ENCODE measurements around the gene GPC6. TPM values are rescaled to one million over a fixed set of nuclear protein-coding genes. Genes with fewer than 3 reads are reported as not detected.
A peak's percentile ranks its signal among the peaks of the same experiment; 100 is the strongest.

The GPC6 gene
- total and polyA plus RNA-seq, 2 experiments from 2014 or later = 14.4 to 20.8 TPM

DNA sequence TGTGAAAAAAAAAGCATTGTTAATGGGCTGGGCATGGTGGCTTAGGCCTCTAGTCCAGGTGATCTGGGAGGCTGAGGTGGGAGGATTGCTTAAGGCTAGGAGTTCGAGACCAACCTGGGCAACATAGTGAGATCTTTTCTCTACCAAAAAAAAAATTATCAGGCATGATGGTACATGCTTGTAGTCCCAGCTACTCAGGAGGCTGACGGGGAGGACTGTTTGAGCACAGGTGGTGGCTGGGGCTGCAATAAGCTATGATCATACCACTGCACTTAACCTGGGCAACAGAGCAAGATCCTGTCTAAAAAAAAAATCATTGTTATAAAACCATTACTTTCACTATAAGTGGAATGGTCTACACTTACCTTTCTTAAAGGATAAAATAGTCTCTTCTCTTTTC, 30.4 kb downstream of the GPC6 start:
- H3F3A ChIP-seq (ENCODE audit: insufficient read depth) = peaks cover 25% of the 10 kb centered on the region
- no peak overlapping the region for H3K27ac ChIP-seq
- no peak overlapping the region for H3K4me3 ChIP-seq
- no peaks in the 10 kb centered on the region for H3K79me2 ChIP-seq (ENCODE audit: insufficient read depth)
- H3K9me3 ChIP-seq (ENCODE audit: low read depth) = no peaks in the 10 kb centered on the region
- H3K9ac ChIP-seq = no peak overlapping the region
- 83 to 91% methylated on average over 2 of the region's 2 CpGs for WGBS, 2 experiments (ENCODE audit: low coverage in 1 of 2, low lambda C conversion rate in 2 of 2, missing lambda C conversion rate in 2 of 2)
- peaks cover 23% of the 10 kb centered on the region for H3K4me1 ChIP-seq (ENCODE audit: insufficient read depth)
- no peaks in the 10 kb centered on the region for H3K36me3 ChIP-seq (ENCODE audit: low read depth)
- H2AFZ ChIP-seq = no peak overlapping the region
- no peaks in the 10 kb centered on the region for H4K20me1 ChIP-seq (ENCODE audit: insufficient read depth)
- no peaks in the 10 kb centered on the region for H3K9me2 ChIP-seq (ENCODE audit: insufficient read depth)
- H3K4me2 ChIP-seq (ENCODE audit: unreplicated experiment) = no peak overlapping the region
- TF ChIP-seq EZH2phosphoT487 (IDR thresholded peaks at IDR 0.05; ENCODE audit: insufficient read depth, low read depth) = no peak
- TF ChIP-seq EZH2 (IDR thresholded peaks at IDR 0.05; ENCODE audit: insufficient read depth, poor library complexity, severe bottlenecking) = no peak
- H3K27me3 ChIP-seq (replicated peaks; ENCODE audit: insufficient read depth) = no peaks in the 10 kb centered on the region
- DNase-seq = no peak
- in situ Hi-C loops (cut with MboI) = no loop called here

DNA sequence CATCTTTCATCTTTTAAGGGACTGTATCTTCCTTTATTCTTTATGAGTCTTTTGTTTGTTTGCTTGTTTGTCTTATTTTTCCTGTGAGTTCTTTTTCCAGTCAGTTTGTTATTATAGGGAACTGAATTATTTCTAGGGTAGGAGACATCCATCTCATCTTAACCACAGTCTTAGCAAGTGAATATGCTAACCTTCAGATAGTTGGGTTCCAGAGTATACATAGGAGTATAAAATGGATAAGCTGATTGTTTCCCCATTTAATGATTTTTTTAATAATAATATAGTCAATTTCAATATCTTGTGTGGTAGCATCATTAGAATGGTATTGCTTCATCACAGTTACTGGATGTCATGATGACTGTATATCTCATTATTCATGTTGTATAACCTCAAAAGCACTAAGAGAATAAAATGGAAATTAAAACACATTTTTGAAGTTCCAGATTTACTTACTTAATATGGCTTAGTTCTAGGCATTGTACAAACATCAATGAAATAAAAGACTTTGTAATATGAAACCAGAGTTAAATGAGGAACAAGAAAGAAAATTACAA, 33.0 kb downstream of the GPC6 start:
- Histone ChIP-seq H2AFZ (no peak overlapping the region), H3K27me3 (replicated peaks; ENCODE audit: insufficient read depth) (no peaks in the 10 kb centered on the region), H4K20me1 (ENCODE audit: insufficient read depth) (no peaks in the 10 kb centered on the region), H3K4me2 (ENCODE audit: unreplicated experiment) (no peak overlapping the region), H3K27ac (no peak overlapping the region), H3K79me2 (ENCODE audit: insufficient read depth) (no peaks in the 10 kb centered on the region), H3F3A (ENCODE audit: insufficient read depth) (peaks cover 40% of the 10 kb centered on the region), H3K9me2 (ENCODE audit: insufficient read depth) (no peaks in the 10 kb centered on the region), H3K4me1 (ENCODE audit: insufficient read depth) (peaks cover 36% of the 10 kb centered on the region), H3K4me3 (no peak overlapping the region), H3K36me3 (ENCODE audit: low read depth) (no peaks in the 10 kb centered on the region), H3K9me3 (ENCODE audit: low read depth) (no peaks in the 10 kb centered on the region), H3K9ac (no peak overlapping the region)
- DNase-seq = peak; percentile 38
- in situ Hi-C loops (cut with MboI) = no loop called here
- TF ChIP-seq EZH2 (IDR thresholded peaks at IDR 0.05; ENCODE audit: insufficient read depth, poor library complexity, severe bottlenecking) (no peak), EZH2phosphoT487 (IDR thresholded peaks at IDR 0.05; ENCODE audit: insufficient read depth, low read depth) (no peak)

DNA sequence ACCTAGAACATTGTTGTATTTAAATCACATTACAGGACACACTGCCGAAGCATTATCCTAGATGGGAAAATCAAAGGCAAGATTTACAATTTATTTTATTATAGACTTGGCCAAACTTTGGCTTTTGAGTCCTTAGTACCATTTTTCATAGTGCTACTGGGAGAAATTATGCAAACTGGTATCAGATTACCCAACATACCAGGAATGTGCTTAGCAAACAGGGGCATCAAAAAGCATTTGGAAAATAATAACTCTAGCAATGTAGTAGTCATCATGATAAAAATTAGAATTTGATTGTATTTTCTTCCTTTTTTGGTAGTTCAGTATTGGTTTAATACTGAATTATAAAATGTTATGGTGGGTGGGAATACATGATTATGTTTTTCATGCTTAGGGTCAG, 34.0 kb downstream of the GPC6 start:
- Histone ChIP-seq H3K4me1 (ENCODE audit: insufficient read depth) (peaks cover 36% of the 10 kb centered on the region), H3K27me3 (replicated peaks; ENCODE audit: insufficient read depth) (no peaks in the 10 kb centered on the region), H3K36me3 (ENCODE audit: low read depth) (no peaks in the 10 kb centered on the region), H3K9me3 (ENCODE audit: low read depth) (no peaks in the 10 kb centered on the region), H3K9ac (no peak overlapping the region), H3K4me3 (no peak overlapping the region), H3K79me2 (ENCODE audit: insufficient read depth) (no peaks in the 10 kb centered on the region), H3K27ac (no peak overlapping the region), H2AFZ (no peak overlapping the region), H4K20me1 (ENCODE audit: insufficient read depth) (no peaks in the 10 kb centered on the region), H3F3A (ENCODE audit: insufficient read depth) (peaks cover 40% of the 10 kb centered on the region), H3K4me2 (ENCODE audit: unreplicated experiment) (peak overlapping the region; percentile 42), H3K9me2 (ENCODE audit: insufficient read depth) (no peaks in the 10 kb centered on the region)
- DNase-seq = peak; percentile 41
- WGBS, 2 experiments (ENCODE audit: low coverage in 1 of 2, low lambda C conversion rate in 2 of 2, missing lambda C conversion rate in 2 of 2) = 87% methylated on average over 1 of the region's 1 CpG
- in situ Hi-C loops (cut with MboI) = no loop called here
- TF ChIP-seq EZH2phosphoT487 (IDR thresholded peaks at IDR 0.05; ENCODE audit: insufficient read depth, low read depth) (no peak), EZH2 (IDR thresholded peaks at IDR 0.05; ENCODE audit: insufficient read depth, poor library complexity, severe bottlenecking) (no peak)

DNA sequence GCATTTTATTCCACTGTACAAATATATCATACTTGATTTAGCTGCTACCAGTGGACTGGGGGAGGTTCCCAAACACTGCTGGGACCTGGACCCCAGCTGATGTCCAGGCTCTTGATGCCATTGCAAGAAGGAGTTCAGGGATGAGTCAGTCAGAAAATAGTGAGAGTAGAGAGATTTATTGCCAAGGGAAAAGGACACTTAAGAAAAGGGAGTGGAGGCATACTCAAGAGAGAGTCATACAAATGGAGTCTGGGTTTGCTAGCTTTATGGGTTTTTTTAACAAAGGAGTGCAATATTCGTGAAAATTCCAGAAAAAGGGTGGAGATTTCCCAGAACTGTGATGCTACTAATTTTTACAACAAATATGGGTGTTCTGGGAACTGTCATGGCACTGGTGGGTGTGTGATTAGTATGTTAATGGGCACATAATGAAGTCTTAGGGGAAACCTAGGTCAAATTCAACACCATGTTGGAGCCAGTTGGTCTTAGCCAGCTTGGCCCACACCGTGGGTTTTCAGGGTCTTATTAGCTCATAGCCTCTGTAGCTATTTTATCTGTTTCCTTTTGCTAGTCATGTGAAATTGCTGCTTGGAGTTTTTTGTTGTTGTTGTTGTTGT, 36.2 kb downstream of the GPC6 start:
- Histone ChIP-seq H3F3A (ENCODE audit: insufficient read depth) (peaks cover 40% of the 10 kb centered on the region), H3K9ac (no peak overlapping the region), H3K9me3 (ENCODE audit: low read depth) (no peaks in the 10 kb centered on the region), H3K27me3 (replicated peaks; ENCODE audit: insufficient read depth) (no peaks in the 10 kb centered on the region), H3K36me3 (ENCODE audit: low read depth) (no peaks in the 10 kb centered on the region), H3K27ac (peak overlapping the region; percentile 67), H2AFZ (peak overlapping the region; percentile 51; the same call in 1 of the 2 replicates), H3K4me1 (ENCODE audit: insufficient read depth) (peaks cover 36% of the 10 kb centered on the region), H3K9me2 (ENCODE audit: insufficient read depth) (no peaks in the 10 kb centered on the region), H3K4me2 (ENCODE audit: unreplicated experiment) (peak overlapping the region; percentile 42), H3K4me3 (no peak overlapping the region), H4K20me1 (ENCODE audit: insufficient read depth) (no peaks in the 10 kb centered on the region), H3K79me2 (ENCODE audit: insufficient read depth) (no peaks in the 10 kb centered on the region)
- DNase-seq = peak; percentile 85
- no peak for TF ChIP-seq EZH2 (IDR thresholded peaks at IDR 0.05; ENCODE audit: insufficient read depth, poor library complexity, severe bottlenecking)
- no peak for TF ChIP-seq EZH2phosphoT487 (IDR thresholded peaks at IDR 0.05; ENCODE audit: insufficient read depth, low read depth)
- WGBS, 2 experiments (ENCODE audit: low coverage in 1 of 2, low lambda C conversion rate in 2 of 2, missing lambda C conversion rate in 2 of 2) = 11 to 16% methylated on average over 2 of the region's 2 CpGs
- in situ Hi-C loops (cut with MboI) = no loop called here

Measured in GM23248 (cell line).